SK-N-SH (cell line): ENCODE data around the gene TMEM88. TPM values are rescaled to one million over a fixed set of nuclear protein-coding genes. Genes with fewer than 3 reads are reported as not detected.

Source experiments
- CHD2 ChIP-seq: fragments of 150-350 bp; IDR thresholded peaks from 2 replicates; pipeline ENCODE4 v1.6.1; 2018; ENCODE audit warnings: low read length; ENCODE audit not compliant: partially characterized antibody
- ELF1 ChIP-seq: IDR thresholded peaks from 2 replicates; pipeline ENCODE4 v1.4.0; 2012
- EP300 ChIP-seq, 2 experiments: IDR thresholded peaks; 2 replicates each; pipeline versions ENCODE4 v1.4.0 to v1.6.1; 2012; ENCODE audit warnings: borderline replicate concordance in 1 of 2, low read depth in 1 of 2, low read length in 1 of 2
- FOXM1 ChIP-seq: IDR thresholded peaks from 2 replicates; pipeline ENCODE4 v1.4.0; 2012; ENCODE audit warnings: low read depth, mild to moderate bottlenecking
- IRF3 ChIP-seq: fragments of 150-350 bp; IDR thresholded peaks from 2 replicates; pipeline ENCODE4 v1.6.1; 2016; ENCODE audit warnings: mild to moderate bottlenecking, low read depth, low read length
- MAX ChIP-seq: IDR thresholded peaks from 2 replicates; pipeline ENCODE4 v1.4.0; 2012; ENCODE audit warnings: low read depth
- MEF2A ChIP-seq: IDR thresholded peaks from 2 replicates; pipeline ENCODE4 v1.4.0; 2012; ENCODE audit warnings: low read depth, borderline replicate concordance
- MXI1 ChIP-seq: IDR thresholded peaks from 2 replicates; pipeline ENCODE4 v1.6.1; 2012; ENCODE audit warnings: mild to moderate bottlenecking, low read depth, low read length, improper control_type of control experiment
- NFIC ChIP-seq: IDR thresholded peaks from 2 replicates; pipeline ENCODE4 v1.4.0; 2012; ENCODE audit warnings: borderline replicate concordance
- RCOR1 ChIP-seq: fragments of 150-350 bp; IDR thresholded peaks from 2 replicates; pipeline ENCODE4 v1.6.1; 2017; ENCODE audit warnings: antibody characterized with exemption, low read length
- REST ChIP-seq: IDR thresholded peaks from 2 replicates; pipeline ENCODE4 v1.6.1; 2012; ENCODE audit warnings: mild to moderate bottlenecking, low read depth, low read length, moderate library complexity
- RFX5 ChIP-seq: IDR thresholded peaks from 2 replicates; pipeline ENCODE4 v1.6.1; 2012; ENCODE audit warnings: mild to moderate bottlenecking, improper control_type of control experiment, low read length
- RXRA ChIP-seq: IDR thresholded peaks from 2 replicates; pipeline ENCODE4 v1.4.0; 2012; ENCODE audit warnings: low read depth, mild to moderate bottlenecking, borderline replicate concordance
- SMC3 ChIP-seq: IDR thresholded peaks from 2 replicates; pipeline ENCODE4 v1.6.1; 2012; ENCODE audit warnings: low read depth, low read length, improper control_type of control experiment
- TCF12 ChIP-seq: IDR thresholded peaks from 2 replicates; pipeline ENCODE4 v1.4.0; 2012
- TEAD4 ChIP-seq: IDR thresholded peaks from 2 replicates; pipeline ENCODE4 v1.4.0; 2012; ENCODE audit warnings: mild to moderate bottlenecking, borderline replicate concordance; ENCODE audit not compliant: insufficient read depth
- USF2 ChIP-seq: fragments of 150-350 bp; IDR thresholded peaks from 2 replicates; pipeline ENCODE4 v1.6.1; 2017; ENCODE audit warnings: antibody characterized with exemption, low read length, low read depth, borderline replicate concordance
- polyA plus RNA-seq, 3 experiments: library from polyadenylated mRNA; depleted of rRNA; stranded (reverse); fragments of >200 nt; gene quantifications; 2 replicates each; pipeline ENCODE4 v1.2.3, GENCODE V29; 2012

Gene TMEM88
- polyA plus RNA-seq, 1 of the 3 experiments (the other 2 are of a cell fraction): 1.2 TPM

GRCh38 chr17:7851438-7852261 lies 3.2 kb upstream of the TMEM88 start (continued):
- TF ChIP-seq IRF3: no peak
- TF ChIP-seq EP300 (IDR thresholded peaks at IDR 0.05; ENCODE audit: borderline replicate concordance in 1 of 2, low read depth in 1 of 2, low read length in 1 of 2): no peak
- peak; percentile 54; the same call in 1 of the 2 replicates for TF ChIP-seq RCOR1
- peak; percentile 97 for TF ChIP-seq SMC3
- TF ChIP-seq USF2: no peak
- no peak for TF ChIP-seq REST
- TF ChIP-seq MXI1: peak; percentile 69; the same call in 1 of the 2 replicates
- TF ChIP-seq ELF1: no peak
- no peak for TF ChIP-seq MAX
- no peak for TF ChIP-seq MEF2A
- TF ChIP-seq TEAD4: no peak
- no peak for TF ChIP-seq RXRA
- no peak for TF ChIP-seq FOXM1
- TF ChIP-seq RFX5: 0 out of 2 replicates have a peak, but pooled peaks have one; percentile 12
- TF ChIP-seq NFIC: no peak
- TF ChIP-seq CHD2: peak; percentile 27
- TF ChIP-seq TCF12: no peak
